Measurements from ENCODE around the gene ABL2.

- TF ChIP-seq POLR2A (IDR thresholded peaks at IDR 0.05; ENCODE audit: low read depth) (no peak), CTCF (IDR thresholded peaks at IDR 0.05) (no peak), EP300 (IDR thresholded peaks at IDR 0.05) (no peak), POLR2AphosphoS5 (IDR thresholded peaks at IDR 0.05) (no peak)
These were observed 99.6 kb downstream of the ABL2 start for GRCh38 chr1:179129702-179130473.
